PFSK-1 (cell line): Measurements from ENCODE around the gene BRINP1.

Source experiments
- FOXP2 ChIP-seq: optimal IDR thresholded peaks from 2 replicates; pipeline ENCODE3; 2011; ENCODE audit warnings: borderline replicate concordance, control low read depth, inconsistent platforms; ENCODE audit not compliant: insufficient read depth; ENCODE audit errors: extremely low read length, extremely low read depth
- POLR2AphosphoS5 ChIP-seq: IDR thresholded peaks from 2 replicates; pipeline ENCODE4 v1.6.1; 2012; ENCODE audit warnings: low read depth, mild to moderate bottlenecking, control low read depth, low read length, moderate library complexity
- SIN3A ChIP-seq: IDR thresholded peaks from 2 replicates; pipeline ENCODE4 v1.6.1; 2012; ENCODE audit warnings: mild to moderate bottlenecking, low read length, moderate library complexity, borderline replicate concordance; ENCODE audit not compliant: insufficient read depth
- TAF1 ChIP-seq: IDR thresholded peaks from 2 replicates; pipeline ENCODE4 v1.6.1; 2012; ENCODE audit warnings: low read length, control low read depth, borderline replicate concordance; ENCODE audit not compliant: insufficient read depth
- TF ChIP-seq, protein P1 (sequence below), 2 experiments: IDR thresholded peaks; 2 replicates each; pipeline versions ENCODE4 v1.6.1 to v1.8.0; 2011 to 2012; ENCODE audit warnings: low read depth in 2 of 2, low read length in 2 of 2, control low read depth in 1 of 2, inconsistent platforms in 1 of 2, mild to moderate bottlenecking in 1 of 2, moderate library complexity in 1 of 2; ENCODE audit not compliant: insufficient read depth in 1 of 2

DNA sequence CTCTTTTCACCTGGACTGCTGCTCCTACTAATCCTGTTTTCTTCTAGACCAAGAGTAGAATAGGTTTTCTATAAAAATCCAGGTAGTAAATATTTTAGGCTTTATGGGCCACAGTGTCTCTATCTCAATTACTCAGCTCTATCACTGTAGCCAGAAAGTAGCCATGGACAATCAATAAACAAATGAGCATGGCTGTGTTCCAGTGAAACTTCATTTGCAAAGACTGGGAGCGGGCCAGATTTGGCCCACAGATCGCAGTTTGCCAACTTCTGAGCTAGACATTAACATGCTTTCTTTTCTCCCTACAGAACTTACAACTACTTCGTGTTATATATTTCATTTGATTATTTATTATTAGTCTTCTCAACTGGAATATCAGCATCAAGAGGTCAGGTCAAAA lies 30.2 kb downstream of the BRINP1 start:
- TF ChIP-seq TAF1 (no peak), POLR2AphosphoS5 (no peak), SIN3A (no peak), FOXP2 (no peak)
- TF ChIP-seq, protein P1, sequence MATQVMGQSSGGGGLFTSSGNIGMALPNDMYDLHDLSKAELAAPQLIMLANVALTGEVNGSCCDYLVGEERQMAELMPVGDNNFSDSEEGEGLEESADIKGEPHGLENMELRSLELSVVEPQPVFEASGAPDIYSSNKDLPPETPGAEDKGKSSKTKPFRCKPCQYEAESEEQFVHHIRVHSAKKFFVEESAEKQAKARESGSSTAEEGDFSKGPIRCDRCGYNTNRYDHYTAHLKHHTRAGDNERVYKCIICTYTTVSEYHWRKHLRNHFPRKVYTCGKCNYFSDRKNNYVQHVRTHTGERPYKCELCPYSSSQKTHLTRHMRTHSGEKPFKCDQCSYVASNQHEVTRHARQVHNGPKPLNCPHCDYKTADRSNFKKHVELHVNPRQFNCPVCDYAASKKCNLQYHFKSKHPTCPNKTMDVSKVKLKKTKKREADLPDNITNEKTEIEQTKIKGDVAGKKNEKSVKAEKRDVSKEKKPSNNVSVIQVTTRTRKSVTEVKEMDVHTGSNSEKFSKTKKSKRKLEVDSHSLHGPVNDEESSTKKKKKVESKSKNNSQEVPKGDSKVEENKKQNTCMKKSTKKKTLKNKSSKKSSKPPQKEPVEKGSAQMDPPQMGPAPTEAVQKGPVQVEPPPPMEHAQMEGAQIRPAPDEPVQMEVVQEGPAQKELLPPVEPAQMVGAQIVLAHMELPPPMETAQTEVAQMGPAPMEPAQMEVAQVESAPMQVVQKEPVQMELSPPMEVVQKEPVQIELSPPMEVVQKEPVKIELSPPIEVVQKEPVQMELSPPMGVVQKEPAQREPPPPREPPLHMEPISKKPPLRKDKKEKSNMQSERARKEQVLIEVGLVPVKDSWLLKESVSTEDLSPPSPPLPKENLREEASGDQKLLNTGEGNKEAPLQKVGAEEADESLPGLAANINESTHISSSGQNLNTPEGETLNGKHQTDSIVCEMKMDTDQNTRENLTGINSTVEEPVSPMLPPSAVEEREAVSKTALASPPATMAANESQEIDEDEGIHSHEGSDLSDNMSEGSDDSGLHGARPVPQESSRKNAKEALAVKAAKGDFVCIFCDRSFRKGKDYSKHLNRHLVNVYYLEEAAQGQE (IDR thresholded peaks at IDR 0.05; ENCODE audit: insufficient read depth in 1 of 2, low read depth in 2 of 2, low read length in 2 of 2) = no peak
